Hepatocyte (in vitro differentiated cells): ENCODE measurements around the gene FIBP.

ENCODE experiments used
- CTCF ChIP-seq: fragments of 200-600 bp; sonication (generic); IDR thresholded peaks from 2 replicates; pipeline ENCODE4 v1.5.1; 2016; ENCODE audit warnings: antibody characterized with exemption, mild to moderate bottlenecking; ENCODE audit not compliant: poor library complexity
- EZH2 ChIP-seq: fragments of 200-600 bp; sonication (generic); IDR thresholded peaks from 2 replicates; pipeline ENCODE4 v1.6.1; 2016; ENCODE audit warnings: antibody characterized with exemption, mild to moderate bottlenecking, borderline replicate concordance

- TF ChIP-seq EZH2 (no peak), CTCF (no peak)
These were observed 16.3 kb downstream of the FIBP start for GRCh38 chr11:65871811-65872548.
